GM15510 (cell line): ENCODE results near the gene MTUS2.

ENCODE experiments used
- POLR2A ChIP-seq: IDR thresholded peaks from 3 replicates; pipeline ENCODE4 v1.6.1; 2011; ENCODE audit warnings: borderline replicate concordance; ENCODE audit not compliant: insufficient read length; ENCODE audit errors: extremely low read depth

The MTUS2 gene

DNA sequence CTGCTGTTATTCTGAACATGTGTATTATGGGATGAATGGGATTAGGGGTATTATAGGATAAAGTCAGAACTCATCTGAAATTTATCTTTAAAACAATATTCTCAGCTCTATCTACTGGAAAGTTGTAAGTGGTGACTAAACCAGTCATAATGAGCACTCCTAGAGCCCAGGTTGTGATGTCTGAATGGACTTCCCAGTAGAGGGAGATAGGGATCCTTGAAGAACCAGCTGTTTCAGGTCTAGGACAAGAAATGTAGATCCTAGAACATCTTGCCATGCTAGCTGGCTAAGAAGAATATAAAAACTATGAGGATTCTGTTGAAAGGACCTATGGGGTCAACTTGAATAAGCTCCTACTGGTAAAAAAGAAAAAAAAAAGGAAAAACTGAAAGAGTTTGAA lies 464.6 kb downstream of the MTUS2 start:
- no peak for TF ChIP-seq POLR2A

GRCh38 chr13:29287237-29287636 lies 467.1 kb downstream of the MTUS2 start:
- TF ChIP-seq POLR2A = no peak

DNA sequence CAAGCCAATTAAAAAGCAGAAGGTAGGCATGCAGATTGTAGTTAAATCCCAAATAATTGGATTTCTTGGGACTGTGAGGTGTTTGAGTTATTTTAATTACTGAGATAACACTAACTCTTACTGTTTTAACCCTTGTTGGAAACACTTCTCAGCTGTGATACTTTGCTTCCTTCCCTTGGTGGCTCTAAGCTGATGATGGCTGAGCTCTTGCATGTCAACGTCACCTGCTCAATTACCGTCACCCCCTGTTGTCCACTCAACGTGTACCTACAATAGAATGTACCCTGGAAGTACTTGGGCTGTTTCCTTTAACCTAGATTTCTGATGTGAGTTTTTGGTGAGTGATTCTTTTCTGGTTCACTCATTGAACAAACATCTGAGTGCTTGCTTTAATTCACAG lies 471.9 kb downstream of the MTUS2 start:
- TF ChIP-seq POLR2A = no peak

DNA sequence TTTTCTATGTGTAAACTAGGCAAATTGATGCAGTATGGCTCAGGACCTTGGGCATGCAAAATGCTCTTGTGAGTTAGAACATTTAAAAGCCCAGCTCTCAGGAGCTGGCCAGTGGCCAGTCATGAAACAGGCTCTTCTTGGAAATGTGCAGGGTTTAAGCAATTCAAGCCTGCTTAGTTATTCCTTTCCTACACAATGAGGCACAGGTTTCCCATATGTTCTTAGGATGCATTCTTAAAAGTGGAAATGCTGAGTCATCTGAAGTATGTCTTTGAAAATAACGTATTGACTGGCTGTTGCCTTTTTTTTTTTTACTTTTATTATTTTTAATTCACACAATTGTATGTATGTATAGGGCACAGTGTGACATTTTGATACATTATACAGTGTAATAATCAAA lies 474.7 kb downstream of the MTUS2 start:
- no peak for TF ChIP-seq POLR2A

GRCh38 chr13:29301027-29301426 lies 480.9 kb downstream of the MTUS2 start:
- TF ChIP-seq POLR2A = no peak

- TF ChIP-seq POLR2A = no peak
Measured at GRCh38 chr13:29304148-29304547, 484.0 kb downstream of the MTUS2 start.

DNA sequence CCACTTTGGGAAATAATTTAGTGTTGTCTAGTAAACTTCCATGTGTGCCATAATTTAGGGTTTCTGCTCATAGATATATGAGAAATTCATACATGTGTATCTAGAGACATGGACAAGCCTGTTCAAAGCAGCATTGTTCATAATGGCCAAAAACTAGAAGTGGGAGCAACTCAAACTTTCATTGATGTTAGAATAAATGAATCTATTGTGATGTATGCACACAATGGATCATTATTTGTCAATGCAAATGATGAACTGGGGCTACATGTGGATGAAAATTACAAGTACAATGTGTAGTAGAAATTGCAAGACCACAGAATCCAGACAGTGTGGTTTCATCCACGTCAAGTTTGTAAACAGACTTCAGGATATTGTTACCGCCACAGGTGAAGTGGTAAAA lies 490.7 kb downstream of the MTUS2 start:
- no peak for TF ChIP-seq POLR2A

- no peak for TF ChIP-seq POLR2A
Measured at GRCh38 chr13:29315847-29316246, 495.7 kb downstream of the MTUS2 start.

GRCh38 chr13:29317828-29318227 lies 497.7 kb downstream of the MTUS2 start:
- no peak for TF ChIP-seq POLR2A

DNA sequence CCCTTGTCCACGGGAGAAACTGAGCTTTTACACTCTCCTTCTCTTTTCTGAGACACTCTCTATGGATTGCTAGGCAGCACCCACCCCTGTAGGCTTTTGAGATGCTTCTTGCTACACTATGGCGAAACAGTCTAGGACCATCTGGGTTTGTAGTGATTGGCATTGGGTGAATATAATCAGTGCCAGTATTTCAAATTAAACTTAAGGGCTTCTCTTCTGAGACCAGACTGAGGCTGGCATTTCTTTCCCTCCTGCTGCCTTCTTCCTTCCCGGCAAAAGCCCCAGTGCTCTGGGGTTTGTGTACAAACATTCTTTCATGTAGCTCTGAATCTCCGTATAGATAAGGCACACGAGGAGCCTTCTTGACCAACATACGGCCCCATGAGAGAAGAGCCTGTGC lies 498.6 kb downstream of the MTUS2 start:
- TF ChIP-seq POLR2A = no peak

- TF ChIP-seq POLR2A = no peak
Measured at GRCh38 chr13:29319451-29319850, 499.3 kb downstream of the MTUS2 start.

GRCh38 chr13:29323954-29324353 lies 503.8 kb downstream of the MTUS2 start:
- no peak for TF ChIP-seq POLR2A

- TF ChIP-seq POLR2A = no peak
Measured at GRCh38 chr13:29324601-29325000, 504.5 kb downstream of the MTUS2 start.

DNA sequence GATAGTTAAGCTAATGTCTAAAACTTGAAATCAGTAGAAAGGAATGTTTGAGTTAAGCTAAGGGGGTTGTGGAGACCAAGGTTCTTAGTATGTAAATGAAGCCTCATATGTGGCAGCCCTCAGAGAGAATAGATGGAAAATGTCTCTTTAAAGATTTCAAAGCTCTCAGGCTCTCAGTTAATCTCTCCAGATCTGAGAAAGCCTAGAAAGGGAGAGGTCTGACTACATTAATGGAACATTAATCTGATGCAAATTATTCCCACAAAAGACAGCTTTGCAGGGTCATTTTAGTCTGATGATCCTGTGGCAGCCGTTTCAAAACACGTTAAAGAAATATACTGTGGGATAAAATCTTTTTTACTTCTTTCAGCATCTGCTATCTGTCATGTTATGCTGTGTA lies 508.4 kb downstream of the MTUS2 start:
- no peak for TF ChIP-seq POLR2A

GRCh38 chr13:29336356-29336755 lies 516.2 kb downstream of the MTUS2 start:
- TF ChIP-seq POLR2A = no peak

DNA sequence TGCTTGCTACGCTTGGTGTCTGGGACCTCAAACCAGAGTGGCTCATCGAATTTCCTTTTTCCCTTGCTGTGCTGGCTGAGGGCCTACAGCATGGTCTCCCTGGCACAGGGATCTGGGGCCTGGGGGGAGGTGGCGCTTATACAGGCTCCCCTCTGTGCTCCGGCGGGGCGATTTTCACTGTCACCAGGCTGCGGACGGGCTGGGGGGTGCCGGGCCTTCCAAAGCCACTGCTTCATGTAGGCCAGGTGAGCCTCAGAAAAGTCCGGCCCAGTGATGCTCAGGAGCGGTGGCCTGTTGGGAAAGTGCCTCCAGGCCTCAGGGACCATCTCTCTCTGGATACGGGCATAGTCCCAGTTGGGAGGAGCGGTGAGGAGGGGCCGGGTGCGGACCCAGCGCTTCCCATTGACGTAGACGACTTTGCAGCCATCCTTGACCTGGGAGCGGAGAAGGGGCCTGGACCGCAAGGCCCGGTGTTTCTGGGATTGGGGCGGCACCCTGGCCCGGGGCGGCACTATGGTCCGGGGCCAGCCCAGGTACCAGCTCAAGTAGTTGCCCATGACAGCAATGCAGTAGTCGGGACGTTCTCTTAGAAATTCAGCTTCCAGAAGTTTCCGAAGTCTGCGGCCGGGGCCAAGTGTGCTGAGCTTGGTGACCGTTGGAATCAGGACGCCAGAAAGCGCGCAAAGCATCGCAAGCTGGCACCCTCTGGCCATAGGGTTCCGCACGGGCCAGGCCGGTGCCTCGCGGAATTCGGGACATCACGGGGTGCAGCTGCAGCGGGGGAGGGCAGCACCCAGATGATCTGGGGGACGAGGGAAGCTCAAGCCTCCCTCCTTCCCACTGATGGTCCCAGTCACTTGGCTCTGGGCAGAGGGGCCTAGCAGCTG lies 519.5 kb downstream of the MTUS2 start:
- no peak for TF ChIP-seq POLR2A

GRCh38 chr13:29355029-29355428 lies 534.9 kb downstream of the MTUS2 start:
- no peak for TF ChIP-seq POLR2A

DNA sequence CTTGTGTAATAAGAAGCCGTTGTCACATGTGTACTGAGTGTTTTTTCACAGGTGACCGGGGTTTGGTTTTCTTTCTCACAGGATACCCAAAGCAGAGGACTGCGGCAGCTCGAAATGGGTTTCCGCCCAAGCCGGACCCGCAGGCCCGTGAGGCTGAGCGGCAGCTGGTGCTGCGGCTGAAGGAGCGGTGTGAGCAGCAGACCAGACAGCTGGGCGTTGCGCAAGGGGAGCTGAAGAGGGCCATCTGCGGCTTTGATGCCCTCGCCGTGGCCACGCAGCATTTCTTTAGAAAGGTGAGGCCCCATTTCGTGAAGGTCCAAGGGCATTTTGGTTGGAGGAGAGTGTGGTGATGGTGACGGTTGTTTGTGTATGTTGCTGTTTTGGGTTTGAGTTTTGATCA lies 539.0 kb downstream of the MTUS2 start:
- no peak for TF ChIP-seq POLR2A

GRCh38 chr13:29361716-29362115 lies 541.6 kb downstream of the MTUS2 start:
- TF ChIP-seq POLR2A = no peak
